Activated T-helper 9 cell treated with anti-CD3 and anti-CD28 coated beads, Interleukin-2, amount 50 U/mL, for 16 hours (primary cell): ENCODE data around the gene DICER1.

Experiments used
- DNase-seq: peaks from one replicate; pipeline ENCODE4 v3.0.0-alpha.2; 2020; ENCODE audit warnings: low read depth

DICER1 gene

GRCh38 chr14:95122621-95122945 is 34.7 kb downstream of the DICER1 start:
- DNase-seq = no peak

GRCh38 chr14:95121911-95122620 is 35.3 kb downstream of the DICER1 start:
- DNase-seq = no peak

GRCh38 chr14:95119336-95119735 is 38.0 kb downstream of the DICER1 start:
- no peak for DNase-seq

- no peak for DNase-seq
Observed at GRCh38 chr14:95117937-95118721, 39.2 kb downstream of the DICER1 start.

GRCh38 chr14:95113476-95113875 is 43.9 kb downstream of the DICER1 start:
- no peak for DNase-seq

GRCh38 chr14:95111507-95112164 is 45.7 kb downstream of the DICER1 start:
- no peak for DNase-seq

- DNase-seq = no peak
Observed at GRCh38 chr14:95110178-95110577, 47.2 kb downstream of the DICER1 start.

GRCh38 chr14:95107711-95108110 is 49.6 kb downstream of the DICER1 start:
- no peak for DNase-seq

- DNase-seq = no peak
Observed at GRCh38 chr14:95106971-95107370, 50.4 kb downstream of the DICER1 start.

- no peak for DNase-seq
Observed at GRCh38 chr14:95104911-95105310, 52.4 kb downstream of the DICER1 start.

- no peak for DNase-seq
Observed at GRCh38 chr14:95102680-95103044, 54.7 kb downstream of the DICER1 start.

GRCh38 chr14:95101736-95102679 is 55.3 kb downstream of the DICER1 start:
- no peak for DNase-seq

- DNase-seq = no peak
Observed at GRCh38 chr14:95098984-95099599, 58.2 kb downstream of the DICER1 start.

GRCh38 chr14:95097385-95097784 is 59.9 kb downstream of the DICER1 start:
- no peak for DNase-seq

GRCh38 chr14:95096476-95096875 is 60.9 kb downstream of the DICER1 start:
- DNase-seq = no peak

- DNase-seq = no peak
Observed at GRCh38 chr14:95095996-95096395, 61.3 kb downstream of the DICER1 start.

- DNase-seq = no peak
Observed at GRCh38 chr14:95092723-95093122, 64.6 kb downstream of the DICER1 start.

GRCh38 chr14:95091581-95091980 is 65.7 kb downstream of the DICER1 start:
- DNase-seq = no peak

- no peak for DNase-seq
Observed at GRCh38 chr14:95088665-95089064, 68.7 kb downstream of the DICER1 start.

GRCh38 chr14:95087619-95088018 is 69.7 kb downstream of the DICER1 start:
- no peak for DNase-seq

- no peak for DNase-seq
Observed at GRCh38 chr14:95085321-95085720, 72.0 kb downstream of the DICER1 start.

- DNase-seq = no peak
Observed at GRCh38 chr14:95078867-95079266, 78.5 kb downstream of the DICER1 start.
